Measurements from ENCODE around the gene HSP90B1. TPM values are rescaled to one million over a fixed set of nuclear protein-coding genes. Genes with fewer than 3 reads are reported as not detected.

Gene HSP90B1
- total and polyA plus RNA-seq, 9 of the 15 experiments (the other 6 are each of a cell fraction or from before 2014, with no cell fraction given): 196 to 719 (median 557) TPM

DNA sequence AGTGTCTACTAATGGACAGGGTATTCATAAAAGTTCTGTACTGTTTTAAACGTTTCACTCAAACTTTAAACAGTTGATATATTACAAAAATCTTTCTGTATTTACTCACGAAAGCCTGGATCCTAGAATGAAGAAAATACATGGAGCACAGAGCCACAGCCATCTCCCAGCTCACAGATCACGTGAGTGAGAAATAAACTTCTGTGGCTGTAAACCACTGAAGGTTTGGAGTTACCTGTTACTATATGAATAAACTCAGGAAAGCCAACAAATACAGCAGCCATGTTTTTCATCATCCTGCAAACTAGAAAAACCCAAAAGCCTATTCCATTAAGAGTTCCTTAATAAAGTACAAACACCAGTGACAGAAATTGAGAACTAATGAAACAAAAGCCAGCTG lies 34.6 kb downstream of the HSP90B1 start (continued):
- TF ChIP-seq, protein P1, sequence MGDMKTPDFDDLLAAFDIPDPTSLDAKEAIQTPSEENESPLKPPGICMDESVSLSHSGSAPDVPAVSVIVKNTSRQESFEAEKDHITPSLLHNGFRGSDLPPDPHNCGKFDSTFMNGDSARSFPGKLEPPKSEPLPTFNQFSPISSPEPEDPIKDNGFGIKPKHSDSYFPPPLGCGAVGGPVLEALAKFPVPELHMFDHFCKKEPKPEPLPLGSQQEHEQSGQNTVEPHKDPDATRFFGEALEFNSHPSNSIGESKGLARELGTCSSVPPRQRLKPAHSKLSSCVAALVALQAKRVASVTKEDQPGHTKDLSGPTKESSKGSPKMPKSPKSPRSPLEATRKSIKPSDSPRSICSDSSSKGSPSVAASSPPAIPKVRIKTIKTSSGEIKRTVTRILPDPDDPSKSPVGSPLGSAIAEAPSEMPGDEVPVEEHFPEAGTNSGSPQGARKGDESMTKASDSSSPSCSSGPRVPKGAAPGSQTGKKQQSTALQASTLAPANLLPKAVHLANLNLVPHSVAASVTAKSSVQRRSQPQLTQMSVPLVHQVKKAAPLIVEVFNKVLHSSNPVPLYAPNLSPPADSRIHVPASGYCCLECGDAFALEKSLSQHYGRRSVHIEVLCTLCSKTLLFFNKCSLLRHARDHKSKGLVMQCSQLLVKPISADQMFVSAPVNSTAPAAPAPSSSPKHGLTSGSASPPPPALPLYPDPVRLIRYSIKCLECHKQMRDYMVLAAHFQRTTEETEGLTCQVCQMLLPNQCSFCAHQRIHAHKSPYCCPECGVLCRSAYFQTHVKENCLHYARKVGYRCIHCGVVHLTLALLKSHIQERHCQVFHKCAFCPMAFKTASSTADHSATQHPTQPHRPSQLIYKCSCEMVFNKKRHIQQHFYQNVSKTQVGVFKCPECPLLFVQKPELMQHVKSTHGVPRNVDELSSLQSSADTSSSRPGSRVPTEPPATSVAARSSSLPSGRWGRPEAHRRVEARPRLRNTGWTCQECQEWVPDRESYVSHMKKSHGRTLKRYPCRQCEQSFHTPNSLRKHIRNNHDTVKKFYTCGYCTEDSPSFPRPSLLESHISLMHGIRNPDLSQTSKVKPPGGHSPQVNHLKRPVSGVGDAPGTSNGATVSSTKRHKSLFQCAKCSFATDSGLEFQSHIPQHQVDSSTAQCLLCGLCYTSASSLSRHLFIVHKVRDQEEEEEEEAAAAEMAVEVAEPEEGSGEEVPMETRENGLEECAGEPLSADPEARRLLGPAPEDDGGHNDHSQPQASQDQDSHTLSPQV (IDR thresholded peaks at IDR 0.05): 0 out of 2 replicates have a peak, but pooled peaks have one; percentile 40
- no peak for TF ChIP-seq HCFC1 (IDR thresholded peaks at IDR 0.05; ENCODE audit: low read depth, low read length)
- TF ChIP-seq, protein P2, sequence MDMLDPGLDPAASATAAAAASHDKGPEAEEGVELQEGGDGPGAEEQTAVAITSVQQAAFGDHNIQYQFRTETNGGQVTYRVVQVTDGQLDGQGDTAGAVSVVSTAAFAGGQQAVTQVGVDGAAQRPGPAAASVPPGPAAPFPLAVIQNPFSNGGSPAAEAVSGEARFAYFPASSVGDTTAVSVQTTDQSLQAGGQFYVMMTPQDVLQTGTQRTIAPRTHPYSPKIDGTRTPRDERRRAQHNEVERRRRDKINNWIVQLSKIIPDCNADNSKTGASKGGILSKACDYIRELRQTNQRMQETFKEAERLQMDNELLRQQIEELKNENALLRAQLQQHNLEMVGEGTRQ (CRISPR knock-in tag; IDR thresholded peaks at IDR 0.05): peak; percentile 37
- no peak for TF ChIP-seq MTF1 (CRISPR knock-in tag; IDR thresholded peaks at IDR 0.05; ENCODE audit: borderline replicate concordance)
- no peak for TF ChIP-seq PHTF2 (CRISPR knock-in tag; IDR thresholded peaks at IDR 0.05)
- TF ChIP-seq RAD51 (IDR thresholded peaks at IDR 0.05; ENCODE audit: borderline replicate concordance, low read depth): peak; percentile 41; the same call in 1 of the 2 replicates
- peak; percentile 74 for TF ChIP-seq BHLHE40 (IDR thresholded peaks at IDR 0.05; ENCODE audit: low read length)
- TF ChIP-seq NCOA1 (IDR thresholded peaks at IDR 0.05; ENCODE audit: low read depth): no peak

Data from K562 (cell line).